GM10266 (cell line): ENCODE results near the gene RPS6KA4.

Experiments
- DNase-seq: peaks from one replicate; pipeline ENCODE4 v3.0.0; 2012; ENCODE audit errors: extremely low spot score
- TF ChIP-seq, protein P1 (sequence below): IDR thresholded peaks from 2 replicates; pipeline ENCODE4 v1.5.1; 2012; ENCODE audit warnings: mild to moderate bottlenecking, low read depth; ENCODE audit not compliant: control insufficient read depth, insufficient read depth; ENCODE audit errors: missing control alignments

Gene RPS6KA4

DNA sequence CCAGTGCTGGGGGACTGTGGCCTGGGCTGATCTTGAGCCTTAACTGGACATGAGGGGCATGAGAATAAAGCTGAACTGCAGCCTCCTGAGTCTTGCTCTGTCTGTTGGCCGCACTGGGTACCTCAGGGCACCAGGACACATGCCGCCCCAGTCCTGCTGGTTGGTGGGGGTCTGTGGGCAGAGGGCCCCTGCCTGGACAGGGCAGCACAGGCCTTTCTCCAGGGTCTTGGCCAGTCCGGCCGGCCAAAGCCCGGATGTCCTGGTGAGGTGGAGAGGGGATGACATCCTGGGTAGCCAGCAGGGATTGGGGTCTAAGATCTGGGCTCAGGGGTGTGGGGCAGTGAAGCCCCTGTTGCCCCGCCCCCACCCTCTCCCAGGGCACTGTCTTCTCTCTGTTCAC is 1.5 kb upstream of the RPS6KA4 start:
- TF ChIP-seq, protein P1, sequence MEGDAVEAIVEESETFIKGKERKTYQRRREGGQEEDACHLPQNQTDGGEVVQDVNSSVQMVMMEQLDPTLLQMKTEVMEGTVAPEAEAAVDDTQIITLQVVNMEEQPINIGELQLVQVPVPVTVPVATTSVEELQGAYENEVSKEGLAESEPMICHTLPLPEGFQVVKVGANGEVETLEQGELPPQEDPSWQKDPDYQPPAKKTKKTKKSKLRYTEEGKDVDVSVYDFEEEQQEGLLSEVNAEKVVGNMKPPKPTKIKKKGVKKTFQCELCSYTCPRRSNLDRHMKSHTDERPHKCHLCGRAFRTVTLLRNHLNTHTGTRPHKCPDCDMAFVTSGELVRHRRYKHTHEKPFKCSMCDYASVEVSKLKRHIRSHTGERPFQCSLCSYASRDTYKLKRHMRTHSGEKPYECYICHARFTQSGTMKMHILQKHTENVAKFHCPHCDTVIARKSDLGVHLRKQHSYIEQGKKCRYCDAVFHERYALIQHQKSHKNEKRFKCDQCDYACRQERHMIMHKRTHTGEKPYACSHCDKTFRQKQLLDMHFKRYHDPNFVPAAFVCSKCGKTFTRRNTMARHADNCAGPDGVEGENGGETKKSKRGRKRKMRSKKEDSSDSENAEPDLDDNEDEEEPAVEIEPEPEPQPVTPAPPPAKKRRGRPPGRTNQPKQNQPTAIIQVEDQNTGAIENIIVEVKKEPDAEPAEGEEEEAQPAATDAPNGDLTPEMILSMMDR = no peak
- DNase-seq = no peak

DNA sequence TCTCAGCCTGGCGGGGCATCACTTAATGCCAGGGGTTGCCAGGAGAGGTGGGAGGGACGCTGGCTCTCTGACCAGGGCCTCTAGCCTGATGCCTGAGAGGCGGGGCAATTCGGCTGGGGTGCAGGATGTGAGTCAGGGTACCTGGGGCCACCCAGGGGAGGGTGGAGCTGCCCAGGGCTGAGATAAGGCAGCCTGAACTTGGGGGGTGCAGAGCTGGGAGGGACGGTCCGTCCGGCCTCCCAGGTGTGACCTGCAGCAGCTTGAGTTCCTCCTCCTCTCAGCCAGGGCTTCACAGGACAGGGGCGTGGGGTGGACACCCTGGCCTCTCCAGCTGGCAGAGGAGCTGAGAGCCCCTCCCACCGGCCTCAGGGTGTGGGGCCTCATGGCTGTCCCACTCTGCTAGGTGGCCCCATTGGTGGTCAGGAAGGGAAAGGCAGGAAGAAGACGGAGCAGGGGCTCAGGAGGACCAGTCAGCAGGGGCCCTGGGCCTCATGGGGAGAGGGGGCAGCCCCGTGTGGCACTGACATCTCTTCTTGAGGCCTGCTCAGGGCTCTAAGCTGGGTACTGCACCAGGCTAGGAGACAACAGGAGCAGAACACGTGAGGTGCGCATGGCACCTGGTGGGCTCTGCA is 942 bp upstream of the RPS6KA4 start:
- DNase-seq = no peak

DNA sequence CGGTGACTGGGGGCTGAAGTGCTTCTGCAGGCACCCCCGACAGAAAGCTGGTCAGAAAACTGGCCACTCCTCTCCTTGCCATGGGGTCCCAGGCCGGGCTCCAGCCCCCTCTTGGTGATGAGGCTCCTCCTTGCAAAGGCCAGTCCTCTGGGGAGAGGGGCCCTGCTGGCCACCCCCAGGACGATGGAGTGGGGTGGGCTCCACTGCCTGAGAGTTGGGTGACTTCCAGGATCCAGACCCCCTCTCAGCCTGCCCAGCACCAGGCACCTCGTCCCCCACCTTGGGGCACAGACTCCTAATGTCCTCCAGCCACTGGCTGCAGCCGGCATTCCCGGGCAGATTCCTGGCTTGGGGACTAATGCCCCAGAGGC is 441 bp upstream of the RPS6KA4 start:
- TF ChIP-seq, protein P1 = no peak
- peak; percentile 50 for DNase-seq

More for the DNA sequence above, 942 bp upstream of the RPS6KA4 start:
- TF ChIP-seq, protein P1 = no peak

DNA sequence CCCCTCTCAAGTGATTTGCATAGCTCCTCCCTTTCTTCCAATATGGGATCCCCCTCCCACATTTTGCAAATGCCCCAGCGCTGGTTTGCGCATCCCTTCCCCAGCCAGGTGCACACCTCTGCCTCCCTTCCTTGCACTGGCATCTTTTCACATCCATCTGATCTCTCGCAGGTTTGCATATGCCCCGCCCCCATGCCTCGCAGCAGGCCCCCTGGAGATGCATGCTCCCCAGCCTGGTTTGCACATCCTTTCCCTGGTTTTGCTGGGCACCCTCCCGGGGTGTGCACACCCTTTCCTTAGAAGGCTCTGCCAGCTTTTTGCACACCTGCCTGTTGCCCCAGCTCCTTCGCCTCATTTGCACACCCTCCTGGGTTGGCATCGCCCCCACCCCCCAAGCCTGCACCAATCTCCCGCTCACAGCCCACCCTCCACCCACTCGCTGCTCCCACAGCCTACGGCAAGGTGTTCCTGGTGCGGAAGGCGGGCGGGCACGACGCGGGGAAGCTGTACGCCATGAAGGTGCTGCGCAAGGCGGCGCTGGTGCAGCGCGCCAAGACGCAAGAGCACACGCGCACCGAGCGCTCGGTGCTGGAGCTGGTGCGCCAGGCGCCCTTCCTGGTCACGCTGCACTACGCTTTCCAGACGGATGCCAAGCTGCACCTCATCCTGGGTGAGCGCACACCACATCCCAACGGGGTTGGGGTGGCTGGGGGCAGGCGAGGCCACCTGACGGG is 917 bp downstream of the RPS6KA4 start:
- TF ChIP-seq, protein P1 = peak; percentile 45
- DNase-seq = peak; percentile 68

DNA sequence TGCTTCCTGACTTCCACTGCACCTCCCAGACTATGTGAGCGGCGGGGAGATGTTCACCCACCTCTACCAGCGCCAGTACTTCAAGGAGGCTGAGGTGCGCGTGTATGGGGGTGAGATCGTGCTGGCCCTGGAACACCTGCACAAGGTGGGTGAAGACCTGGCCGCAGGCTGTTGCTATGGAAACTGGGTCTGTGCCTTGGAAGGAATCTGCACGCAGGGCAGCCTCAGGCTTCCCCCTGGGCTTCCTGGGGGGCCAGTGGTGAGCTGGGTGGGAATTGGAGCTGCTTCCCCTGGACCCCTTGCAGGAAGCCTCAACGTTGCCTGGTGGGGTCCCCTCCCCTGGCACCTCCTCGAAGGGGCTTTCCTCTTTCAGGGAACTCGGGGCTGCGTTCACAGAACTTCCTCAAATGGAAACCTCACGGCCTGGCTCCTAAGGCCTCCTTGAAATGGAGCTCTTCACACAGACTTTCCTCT is 1.5 kb downstream of the RPS6KA4 start:
- TF ChIP-seq, protein P1 = no peak
- DNase-seq = peak; percentile 33

DNA sequence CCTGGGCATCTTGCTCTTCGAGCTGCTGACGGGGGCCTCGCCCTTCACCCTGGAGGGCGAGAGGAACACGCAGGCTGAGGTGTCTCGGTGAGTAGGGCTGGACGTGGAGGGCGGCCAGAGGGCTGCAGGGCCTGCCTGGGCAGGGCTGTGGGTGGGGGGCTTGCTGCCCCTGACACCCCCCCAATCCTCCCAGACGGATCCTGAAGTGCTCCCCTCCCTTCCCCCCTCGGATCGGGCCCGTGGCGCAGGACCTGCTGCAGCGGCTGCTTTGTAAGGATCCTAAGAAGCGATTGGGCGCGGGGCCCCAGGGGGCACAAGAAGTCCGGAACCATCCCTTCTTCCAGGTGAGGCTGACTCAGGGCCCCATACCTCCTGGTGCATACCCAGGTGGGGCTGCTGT is 2.7 kb downstream of the RPS6KA4 start:
- DNase-seq = no peak
- TF ChIP-seq, protein P1 = no peak

DNA sequence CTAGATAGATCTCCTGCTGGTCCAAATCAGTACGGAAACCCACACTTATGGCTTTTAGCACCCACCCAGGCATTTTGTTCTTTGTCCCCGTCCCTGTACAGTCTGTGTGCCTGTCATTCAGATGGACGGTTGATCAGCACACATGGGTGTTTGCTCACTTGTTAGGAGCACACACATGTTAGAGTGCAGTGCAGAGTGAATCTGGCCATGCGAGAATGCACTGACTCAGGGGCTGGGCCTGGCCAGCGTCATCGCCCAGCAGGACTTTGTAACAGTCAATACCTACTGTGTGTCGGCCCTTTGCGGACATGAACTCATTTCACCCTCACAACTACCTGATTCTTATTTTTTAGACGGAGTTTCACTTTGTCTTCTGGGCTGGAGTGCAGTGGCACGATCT is 3.4 kb downstream of the RPS6KA4 start:
- TF ChIP-seq, protein P1 = no peak
- DNase-seq = no peak
